Activated CD8-positive, alpha-beta memory T cell treated with anti-CD3 and anti-CD28 coated beads, Interleukin-2, amount 50 U/mL, for 24 hours (primary cell): ENCODE results near the gene VEPH1.

Experiments used
- DNase-seq: peaks from one replicate; pipeline ENCODE4 v3.0.0-alpha.2; 2020; ENCODE audit errors: extremely low read depth

Gene VEPH1

DNA sequence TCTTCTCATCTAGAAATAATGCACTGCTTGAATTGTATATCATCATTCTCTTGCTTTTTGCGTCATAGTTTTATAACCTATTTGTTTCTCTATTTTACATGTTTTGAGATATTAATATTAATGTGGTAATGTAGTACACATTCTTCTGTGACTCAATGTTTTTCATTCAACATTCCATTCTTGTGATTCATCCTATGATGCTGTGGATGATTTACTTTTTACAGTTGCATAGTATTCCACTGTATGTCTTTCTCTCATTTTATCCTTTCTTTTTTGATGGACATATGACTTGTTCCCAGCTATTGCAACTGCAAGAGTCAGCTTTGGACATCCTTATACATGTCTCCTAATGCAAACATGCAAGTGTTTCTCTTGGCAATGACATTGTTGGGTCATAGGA, 20.6 kb upstream of the VEPH1 start:
- no peak for DNase-seq

DNA sequence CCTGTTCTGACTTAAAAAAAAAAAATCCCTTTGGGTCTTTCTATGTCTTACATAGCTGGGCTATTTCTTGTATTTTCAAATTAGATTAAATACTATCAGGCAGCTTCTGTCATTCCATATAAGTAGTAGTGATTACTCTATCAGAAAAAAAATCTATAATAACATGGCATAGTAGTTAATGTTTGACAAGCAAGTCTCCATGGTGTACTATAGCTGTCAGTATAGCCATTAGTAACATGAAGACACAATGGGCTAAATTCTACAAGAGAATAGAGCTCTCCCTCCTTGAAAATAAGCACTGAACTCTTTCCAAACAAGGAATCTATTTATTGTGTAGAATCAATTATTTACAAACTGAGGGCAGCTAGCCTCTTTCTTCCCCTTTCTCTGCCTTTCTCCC, 19.4 kb upstream of the VEPH1 start:
- no peak for DNase-seq

DNA sequence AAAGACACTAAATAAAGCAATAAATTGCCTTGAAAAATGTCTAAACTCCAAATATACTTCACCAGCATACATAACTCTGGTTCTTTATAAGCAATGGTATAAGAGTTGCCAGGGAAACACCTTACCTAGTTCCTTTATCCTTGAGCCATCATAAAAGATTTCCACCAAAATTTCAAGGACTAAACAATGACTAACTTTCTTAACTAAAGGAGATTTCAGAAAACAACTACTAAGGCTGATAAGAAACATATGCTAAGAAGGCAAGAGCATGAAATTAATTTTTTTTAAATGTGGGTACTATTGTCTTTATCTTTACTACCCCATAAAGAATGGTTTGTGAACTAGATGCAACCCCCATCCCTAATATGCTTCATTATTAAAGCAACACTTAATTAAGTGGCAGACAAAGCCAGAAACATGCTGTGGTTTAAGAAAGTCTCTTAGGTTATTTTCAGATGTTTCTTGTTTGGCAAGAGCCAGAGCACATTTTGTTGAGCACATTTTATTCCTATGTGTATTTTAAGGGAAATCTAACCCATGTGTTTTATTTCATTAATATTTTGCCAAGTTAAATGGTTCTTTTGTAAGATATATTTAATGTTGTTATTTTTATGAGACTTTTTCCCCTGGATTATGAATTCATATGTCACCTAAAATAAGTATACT, 17.4 kb upstream of the VEPH1 start:
- no peak for DNase-seq

DNA sequence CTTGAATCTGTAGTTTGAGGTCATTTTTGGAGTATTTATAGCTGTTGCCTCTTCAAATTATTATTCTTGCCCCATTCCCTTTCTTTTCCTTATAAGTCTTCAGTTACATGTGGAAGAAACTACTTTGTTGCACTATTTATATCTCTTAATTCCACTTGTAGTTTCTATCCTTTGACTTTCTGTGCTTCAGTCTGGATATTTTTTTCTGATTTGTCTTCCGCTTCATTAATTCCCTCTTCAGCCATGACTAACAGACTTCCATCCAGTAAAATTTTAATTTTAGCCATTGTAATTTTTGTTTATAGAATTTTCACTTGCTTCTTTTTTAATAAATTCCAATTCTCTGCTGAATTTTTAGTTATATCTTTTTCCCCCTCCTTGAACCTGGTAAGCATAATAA, 15.7 kb upstream of the VEPH1 start:
- DNase-seq, result no peak

DNA sequence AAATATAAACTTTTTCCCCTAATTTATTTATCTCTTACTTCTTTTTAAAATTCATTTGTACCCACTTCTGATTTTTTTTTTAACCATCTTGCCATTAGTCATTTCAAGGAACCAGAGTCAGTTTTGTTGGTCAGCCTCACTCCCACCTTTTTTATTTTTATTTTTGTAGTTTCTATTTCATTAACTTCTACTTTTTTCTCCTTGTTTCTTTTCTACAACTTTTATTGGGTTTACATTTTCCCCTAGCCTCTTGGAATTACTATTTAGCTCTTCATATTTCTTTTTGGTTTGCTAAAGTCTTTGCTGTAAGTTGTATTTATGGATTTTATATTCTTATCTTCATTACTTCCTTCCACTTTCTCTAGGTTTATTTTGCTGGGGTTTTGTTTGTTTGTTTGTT, 13.7 kb upstream of the VEPH1 start:
- no peak for DNase-seq

DNA sequence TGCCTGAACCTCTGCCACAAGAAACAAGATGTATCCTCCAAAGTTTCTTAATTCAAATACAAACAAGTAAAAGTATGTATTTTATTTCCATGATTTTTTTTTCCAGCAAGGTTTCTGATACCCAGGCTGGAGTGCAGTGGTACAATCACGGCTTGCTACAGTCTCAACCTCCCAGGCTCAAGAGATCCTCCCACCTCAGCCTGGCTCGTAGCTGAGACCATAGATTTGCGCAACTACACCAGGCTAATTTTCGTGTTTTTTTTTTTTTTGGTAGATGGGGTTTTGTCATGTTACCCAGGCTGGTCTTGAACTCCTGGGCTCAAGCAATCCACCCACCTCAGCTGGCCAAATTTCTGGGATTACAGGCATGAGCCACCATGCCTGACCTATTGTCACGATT, 12.2 kb upstream of the VEPH1 start:
- DNase-seq, result no peak

DNA sequence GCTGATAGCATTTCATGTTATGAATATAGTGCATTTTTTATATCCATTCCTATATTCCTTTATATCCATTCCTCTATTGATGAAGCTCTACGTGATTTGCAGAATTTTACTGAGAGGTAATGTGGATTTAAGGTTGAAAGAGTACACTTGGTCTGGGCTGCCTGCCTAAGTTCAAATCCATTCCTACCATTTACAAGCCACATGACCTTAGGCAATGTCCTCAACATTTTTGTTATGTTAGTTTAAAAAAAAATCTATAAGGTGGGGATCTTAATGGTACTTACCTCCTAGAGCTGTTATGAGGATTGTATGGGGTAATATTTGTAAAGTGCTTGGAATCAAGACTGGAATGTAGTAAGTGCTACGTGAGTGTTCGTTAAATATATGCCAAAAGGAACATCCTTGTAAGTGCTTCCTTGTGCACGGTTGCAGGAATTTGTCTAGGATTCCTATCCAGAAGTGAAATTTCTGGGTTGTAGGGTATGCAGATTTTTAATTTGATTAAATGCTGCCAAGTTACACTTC, 11.2 kb upstream of the VEPH1 start:
- DNase-seq, result no peak

DNA sequence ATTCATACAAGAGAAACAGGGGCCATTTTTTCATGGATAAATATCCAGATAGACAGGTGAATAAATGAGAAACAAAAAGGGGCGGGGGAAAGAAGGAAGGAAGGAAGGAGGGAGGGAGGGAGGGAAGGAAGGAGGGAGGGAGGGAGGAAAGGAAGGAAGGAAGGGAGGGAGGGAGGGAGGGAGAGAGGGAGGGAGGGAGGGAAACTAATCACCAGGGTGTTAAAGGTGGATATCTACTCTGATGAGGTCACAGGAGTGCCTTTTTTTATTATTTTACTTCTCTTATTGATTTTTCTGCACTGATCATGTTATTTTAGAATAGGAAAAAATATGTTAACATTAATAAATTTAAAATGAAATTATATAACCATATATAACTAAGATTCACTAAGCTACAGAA, 10.4 kb upstream of the VEPH1 start:
- DNase-seq, result no peak

DNA sequence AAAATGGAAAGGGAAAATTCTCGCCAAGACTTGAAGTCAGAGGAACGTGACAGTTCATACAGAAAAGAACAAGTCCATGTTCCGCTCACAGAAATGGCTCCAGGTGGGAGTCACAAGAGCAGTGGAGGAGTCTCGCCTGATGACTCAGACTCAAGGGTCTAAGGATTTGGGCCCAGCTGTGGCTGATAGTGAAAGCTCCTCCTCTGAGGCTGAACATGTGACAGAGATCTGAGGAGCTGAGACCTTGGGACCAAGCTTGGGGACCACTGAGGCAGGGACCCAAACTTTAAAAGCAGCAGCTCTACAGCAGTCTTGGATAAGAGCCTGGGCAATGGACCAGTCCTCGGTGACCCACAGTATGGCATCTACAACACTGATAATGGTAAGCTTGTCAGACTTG, 9.3 kb upstream of the VEPH1 start:
- DNase-seq, result no peak

DNA sequence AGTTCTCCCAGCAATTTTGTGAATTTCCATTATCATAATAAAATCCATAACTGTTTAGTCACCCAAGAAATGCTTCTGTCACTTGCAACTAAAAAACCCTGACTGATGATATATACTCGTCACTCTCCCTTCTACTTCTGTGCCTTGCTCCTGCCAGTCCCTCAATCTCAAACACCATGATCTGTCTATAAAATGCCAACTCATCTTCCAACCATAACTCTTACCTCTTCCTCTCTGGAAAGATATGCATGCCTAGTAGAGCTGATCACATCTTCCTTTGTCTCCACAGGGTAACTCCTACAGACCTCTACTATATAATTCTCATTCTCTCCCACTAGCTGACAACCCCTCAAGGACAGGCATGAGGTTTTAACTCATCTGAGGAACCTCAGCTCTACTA, 5.2 kb upstream of the VEPH1 start:
- no peak for DNase-seq

DNA sequence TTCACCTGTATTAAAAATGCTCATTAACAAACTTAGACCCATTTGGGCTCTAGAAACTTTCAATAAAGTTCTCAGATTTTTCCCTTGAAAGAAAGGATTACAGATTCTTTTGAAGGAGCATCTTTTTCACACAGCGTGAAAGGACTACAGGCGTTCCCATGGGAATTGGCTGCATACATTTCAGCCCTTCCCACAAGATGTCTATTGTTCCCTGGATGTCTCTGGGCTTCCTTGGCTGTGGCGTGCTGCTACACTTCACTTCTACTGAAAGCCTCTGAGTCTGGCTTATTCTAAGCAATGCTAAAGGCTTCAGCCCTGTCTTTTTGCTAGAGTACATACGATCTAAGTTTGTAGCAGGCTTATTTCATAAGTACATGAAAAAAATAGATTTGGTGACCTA, 1.4 kb downstream of the VEPH1 start:
- DNase-seq, result no peak

DNA sequence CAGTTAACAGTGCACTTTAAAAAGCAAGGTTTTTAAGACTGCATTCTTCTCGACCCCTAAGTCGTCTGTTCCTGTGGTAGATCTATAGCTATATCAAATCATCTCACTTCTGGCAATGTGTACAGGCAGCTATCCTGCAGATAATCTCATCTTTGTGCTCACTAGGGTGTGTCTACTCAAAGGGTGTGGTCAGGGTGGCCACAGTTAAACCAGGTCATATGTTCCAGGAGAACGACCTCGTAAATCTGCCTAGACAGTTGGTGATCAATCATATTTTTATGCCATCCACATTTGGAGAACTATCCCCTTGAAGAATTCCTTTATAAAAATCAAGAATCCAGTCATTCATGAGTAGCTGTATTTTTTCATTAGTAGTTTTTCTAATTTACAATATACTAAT, 3.0 kb downstream of the VEPH1 start:
- DNase-seq, result no peak

DNA sequence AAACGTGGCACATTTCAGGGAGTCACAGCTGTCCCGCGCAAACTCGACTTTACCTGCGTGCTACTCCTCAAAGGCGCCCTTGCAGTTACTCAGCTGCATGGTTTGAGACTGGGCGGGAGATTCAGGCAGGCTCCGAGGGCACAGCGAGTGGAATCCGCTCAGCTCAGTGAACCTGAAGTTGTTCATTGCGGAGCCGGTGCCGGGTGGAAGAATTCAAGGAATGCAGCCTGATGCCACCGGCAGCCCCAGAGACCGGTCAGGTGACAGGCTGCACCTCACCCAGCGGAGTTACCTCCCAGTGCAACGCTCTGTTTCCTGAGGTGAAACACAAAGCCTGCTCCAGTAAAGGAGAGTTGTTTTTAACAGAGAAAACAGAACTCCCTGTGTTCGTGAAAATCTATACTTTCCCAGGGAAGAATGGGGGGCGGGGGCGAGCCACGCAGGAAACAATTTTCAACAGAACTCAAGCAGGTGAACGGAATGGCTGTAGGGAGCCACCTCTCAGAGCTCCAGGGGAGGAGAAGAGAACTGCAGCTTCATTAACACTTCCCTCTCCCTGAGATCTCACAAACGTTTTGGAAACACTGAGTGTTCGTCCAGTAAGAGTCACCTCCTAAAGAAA, 3.8 kb downstream of the VEPH1 start:
- no peak for DNase-seq

DNA sequence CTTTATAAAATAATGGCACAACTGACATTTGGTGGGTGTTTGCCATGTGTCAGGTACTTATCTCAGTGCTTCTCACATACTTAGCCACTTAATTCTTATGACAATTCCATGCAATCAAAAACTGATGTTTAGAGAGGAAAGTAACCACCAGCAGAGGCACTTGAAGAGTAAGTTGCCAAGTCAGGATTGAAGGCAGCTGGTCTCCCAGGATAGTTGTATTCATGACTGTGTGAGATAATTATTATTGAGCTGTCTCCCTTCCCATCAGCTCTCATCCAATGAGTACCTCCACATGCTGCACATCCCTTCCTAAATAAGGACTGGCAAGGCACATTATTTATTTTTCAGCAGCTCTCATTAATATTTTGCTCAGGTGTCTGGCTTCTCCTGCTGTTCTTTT, 4.8 kb downstream of the VEPH1 start:
- no peak for DNase-seq

DNA sequence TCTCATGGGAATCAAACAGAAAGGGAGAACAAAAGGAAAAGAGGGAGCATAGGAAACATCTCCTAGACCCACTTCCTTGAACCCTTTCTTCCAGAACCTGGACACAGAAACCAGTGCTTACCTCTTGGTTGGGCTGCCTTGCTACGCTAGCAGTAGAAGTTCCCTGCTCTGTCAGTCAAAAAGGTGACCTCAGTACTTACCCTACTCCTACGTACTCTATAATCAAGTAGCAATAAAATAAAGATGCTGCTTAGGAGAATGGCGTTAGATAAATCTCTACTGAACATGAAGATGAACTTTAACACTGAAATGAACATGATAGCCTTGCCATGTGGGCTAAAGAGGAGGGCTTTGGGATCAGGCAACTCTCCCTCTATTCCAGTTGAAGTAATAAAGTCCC, 7.4 kb downstream of the VEPH1 start:
- DNase-seq, result no peak

DNA sequence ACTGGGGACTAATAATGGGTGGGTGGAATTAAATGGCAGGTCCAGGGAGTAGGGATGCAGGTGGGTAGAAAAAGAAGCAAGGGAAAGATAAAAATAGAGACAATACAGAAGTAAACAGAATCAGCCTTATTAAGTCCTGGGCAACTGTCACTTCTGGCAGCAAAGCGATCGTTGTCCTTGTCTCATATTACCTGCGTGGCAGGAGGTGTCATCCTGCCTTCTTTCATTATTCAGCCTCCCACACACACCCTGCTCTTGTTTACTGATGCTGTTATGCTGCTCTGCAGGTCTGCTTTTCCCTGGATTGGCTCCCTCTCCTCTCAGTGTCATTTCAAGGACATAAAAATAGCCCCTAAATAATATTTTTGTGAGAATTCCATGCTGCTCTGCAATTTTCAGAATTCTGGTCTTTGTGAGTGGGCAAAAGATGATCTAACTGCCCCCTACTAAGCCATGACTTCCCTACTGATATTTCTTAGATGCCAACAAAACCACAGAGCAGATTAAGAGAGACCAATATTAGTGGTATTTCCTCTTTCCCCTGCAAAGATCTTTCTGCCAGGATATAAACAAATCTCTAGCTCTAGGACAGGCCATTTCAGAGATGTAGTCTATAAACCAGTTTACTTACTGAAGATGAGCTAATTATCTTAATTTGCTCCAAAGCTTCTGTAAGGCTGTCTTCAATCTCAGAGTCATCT, 8.5 kb downstream of the VEPH1 start:
- DNase-seq, result no peak

DNA sequence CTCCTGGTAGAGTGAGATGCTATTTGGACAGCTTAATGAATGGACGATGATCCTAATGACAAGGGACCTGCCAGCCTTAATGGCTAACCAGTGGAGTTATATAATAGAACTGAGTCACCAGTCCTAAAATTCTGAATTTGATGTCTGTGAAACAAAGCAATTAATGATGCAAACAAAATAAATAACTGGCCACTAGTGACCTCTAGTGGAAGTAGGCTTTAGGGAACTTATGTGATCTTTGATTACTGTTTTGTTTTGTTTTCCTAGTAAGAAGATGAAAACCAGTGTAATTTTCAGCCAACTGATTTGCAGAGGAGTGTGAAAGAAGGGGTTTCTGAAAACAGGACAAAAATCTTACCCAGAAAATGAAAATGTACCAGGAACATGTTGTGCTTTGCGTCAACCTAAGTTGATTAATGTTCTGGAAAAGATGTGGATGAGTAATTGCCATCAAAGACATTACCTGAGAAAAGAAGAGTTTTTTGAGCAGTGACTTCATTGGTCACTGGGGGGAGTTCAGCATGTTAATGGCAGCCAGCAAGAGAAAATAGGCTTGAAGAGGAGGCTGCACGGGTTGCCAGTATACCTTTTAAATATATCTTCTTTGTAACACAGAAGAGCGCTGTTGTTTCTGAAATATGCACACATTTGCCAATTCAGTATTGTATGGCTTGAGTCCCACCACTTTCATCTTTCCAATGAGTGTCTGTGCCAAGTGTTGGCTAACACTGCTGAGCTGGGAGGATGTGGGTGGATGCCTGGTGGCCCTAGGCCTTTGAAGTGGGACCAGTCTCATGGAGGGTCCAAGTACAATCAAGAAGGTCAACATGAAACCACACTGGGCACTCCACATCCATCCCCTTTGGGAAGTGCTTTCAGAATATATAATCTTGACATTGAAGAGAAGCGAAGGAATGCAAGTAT, 9.3 kb downstream of the VEPH1 start:
- DNase-seq, result no peak

DNA sequence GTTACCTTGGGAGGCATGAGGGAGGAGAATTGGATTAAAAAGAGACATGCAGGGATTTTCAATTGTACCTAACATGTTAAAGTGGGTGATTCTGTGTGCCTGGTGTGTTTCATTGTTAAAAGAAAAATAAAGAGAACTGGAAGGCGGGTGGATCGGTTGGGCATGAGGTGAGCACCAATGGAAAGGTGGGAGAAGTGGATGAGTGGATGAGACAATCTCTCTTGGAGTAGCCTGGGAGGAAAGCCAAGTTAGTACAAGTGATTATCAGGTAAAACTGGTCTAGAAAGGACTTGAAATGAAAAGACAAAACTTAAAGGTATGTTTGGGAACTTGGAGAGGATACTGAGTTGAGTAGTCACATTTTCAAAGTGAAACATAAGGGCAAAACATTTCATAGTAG, 12.1 kb downstream of the VEPH1 start:
- no peak for DNase-seq

DNA sequence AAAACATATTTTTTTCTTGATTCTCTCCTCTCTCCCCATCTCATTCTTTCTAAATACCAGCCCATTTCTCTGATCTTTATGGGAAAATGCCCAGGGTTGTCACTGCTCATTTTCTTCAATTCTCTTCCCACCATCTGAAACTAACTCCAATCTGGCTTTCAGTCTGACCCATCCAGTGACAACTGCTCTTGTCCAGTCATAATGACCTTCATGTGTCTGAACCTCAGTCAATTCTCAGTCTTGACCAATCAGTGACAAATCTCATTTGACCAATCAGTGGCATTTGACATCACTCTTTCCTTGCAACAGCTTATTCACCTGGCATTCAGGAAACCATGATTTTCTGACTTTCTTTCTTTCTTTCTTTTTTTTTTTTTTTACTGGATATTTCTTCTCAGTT, 15.1 kb downstream of the VEPH1 start:
- DNase-seq, result no peak

DNA sequence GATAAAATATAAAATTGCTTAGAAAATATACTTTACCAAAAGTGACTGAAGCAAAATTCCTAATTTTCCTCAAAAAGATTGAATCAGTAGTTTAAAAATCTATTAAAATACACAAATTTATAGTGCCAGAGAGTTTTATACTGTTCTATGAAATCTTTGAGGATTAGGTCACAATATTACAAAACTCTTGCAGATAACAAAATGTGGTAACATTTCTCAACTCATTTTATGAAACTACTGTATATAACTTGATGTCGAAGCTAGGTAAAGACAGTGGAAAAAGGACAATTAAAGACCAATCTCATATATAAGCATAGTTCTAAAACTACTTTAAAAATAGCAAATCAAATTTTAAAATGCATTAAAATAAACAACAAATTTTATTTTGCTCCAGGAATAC, 15.9 kb downstream of the VEPH1 start:
- no peak for DNase-seq

DNA sequence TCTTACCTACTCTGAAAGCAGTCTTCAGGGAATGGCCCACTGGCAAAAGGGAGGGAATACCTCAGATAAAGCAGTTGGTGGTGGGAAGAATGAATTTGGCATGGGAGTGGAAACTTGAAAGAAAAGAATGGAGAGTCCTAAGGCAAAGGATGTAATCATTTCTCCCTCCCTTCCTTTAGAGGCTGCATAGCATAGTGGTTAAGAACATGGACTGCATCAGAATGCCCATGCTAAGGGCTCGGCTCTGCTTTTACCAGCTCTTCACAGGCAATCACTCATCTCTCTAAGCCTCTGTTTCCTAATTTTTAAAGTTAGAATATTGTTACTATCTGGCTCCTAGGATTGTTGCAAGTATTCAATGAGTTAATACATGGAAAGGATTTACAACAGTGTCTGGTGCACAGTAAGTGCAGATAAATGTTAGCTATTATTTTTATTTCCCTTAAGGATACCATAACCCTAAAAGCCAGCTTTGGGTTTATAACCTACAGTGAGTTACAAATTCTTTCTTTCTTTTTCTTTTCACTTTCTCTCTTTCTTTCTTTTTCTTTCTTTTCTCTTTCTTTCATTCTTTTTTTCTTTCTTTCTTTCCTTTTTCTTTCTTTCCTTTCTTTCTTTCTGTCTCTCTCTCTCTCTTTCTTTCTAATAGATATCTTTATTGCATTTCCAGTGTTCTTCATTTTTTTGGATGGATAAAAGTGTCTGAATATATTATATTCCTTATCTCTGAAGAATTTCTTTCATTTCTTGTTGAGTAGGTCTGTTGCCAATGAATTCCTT, 23.6 kb downstream of the VEPH1 start:
- DNase-seq, result no peak
